ENCODE data around the gene CRK.

The CRK gene

GRCh38 chr17:1503699-1504098, 47.7 kb upstream of the CRK start:
- no peak for TF ChIP-seq PPARA (CRISPR knock-in tag; IDR thresholded peaks at IDR 0.05; ENCODE audit: borderline replicate concordance)
- no peak for TF ChIP-seq ISL1 (CRISPR knock-in tag; IDR thresholded peaks at IDR 0.05)
- no peak for TF ChIP-seq ZFP3 (CRISPR knock-in tag; IDR thresholded peaks at IDR 0.05)
- no peak for TF ChIP-seq CSRNP3 (CRISPR knock-in tag; IDR thresholded peaks at IDR 0.05)
- TF ChIP-seq RARB (CRISPR knock-in tag; IDR thresholded peaks at IDR 0.05), result no peak
- no peak for TF ChIP-seq SNAI2 (CRISPR knock-in tag; IDR thresholded peaks at IDR 0.05)
- TF ChIP-seq POU6F1 (CRISPR knock-in tag; IDR thresholded peaks at IDR 0.05; ENCODE audit: borderline replicate concordance, low read depth), result no peak
- no peak for TF ChIP-seq BACH2 (CRISPR knock-in tag; IDR thresholded peaks at IDR 0.05; ENCODE audit: borderline replicate concordance)
- TF ChIP-seq ZNF565 (CRISPR knock-in tag; conservative IDR thresholded peaks at IDR 0.05; ENCODE audit: low read depth), result no peak
- TF ChIP-seq ZNF8 (CRISPR knock-in tag; IDR thresholded peaks at IDR 0.05), result no peak
- TF ChIP-seq ZC3H10 (CRISPR knock-in tag; IDR thresholded peaks at IDR 0.05), result no peak
- no peak for TF ChIP-seq OSR1 (CRISPR knock-in tag; IDR thresholded peaks at IDR 0.05)
- no peak for TF ChIP-seq TOX (CRISPR knock-in tag; IDR thresholded peaks at IDR 0.05; ENCODE audit: borderline replicate concordance)
- no peak for TF ChIP-seq PATZ1 (CRISPR knock-in tag; IDR thresholded peaks at IDR 0.05; ENCODE audit: borderline replicate concordance)
- no peak for TF ChIP-seq GLIS3 (CRISPR knock-in tag; IDR thresholded peaks at IDR 0.05)
- TF ChIP-seq ZFP30 (CRISPR knock-in tag; IDR thresholded peaks at IDR 0.05), result no peak
- no peak for TF ChIP-seq CREB5 (CRISPR knock-in tag; IDR thresholded peaks at IDR 0.05; ENCODE audit: low read depth)
- TF ChIP-seq ZNF70 (CRISPR knock-in tag; IDR thresholded peaks at IDR 0.05), result no peak
- TF ChIP-seq TSHZ2 (CRISPR knock-in tag; IDR thresholded peaks at IDR 0.05), result no peak
- no peak for TF ChIP-seq ARNTL (CRISPR knock-in tag; IDR thresholded peaks at IDR 0.05; ENCODE audit: borderline replicate concordance, low read depth)
- no peak for ATAC-seq

- no peak for TF ChIP-seq TCF4 (CRISPR knock-in tag; IDR thresholded peaks at IDR 0.05; ENCODE audit: borderline replicate concordance)
- no peak for TF ChIP-seq ARNTL (CRISPR knock-in tag; IDR thresholded peaks at IDR 0.05; ENCODE audit: borderline replicate concordance, low read depth)
- no peak for TF ChIP-seq SNAI2 (CRISPR knock-in tag; IDR thresholded peaks at IDR 0.05)
- no peak for TF ChIP-seq GLIS3 (CRISPR knock-in tag; IDR thresholded peaks at IDR 0.05)
- no peak for TF ChIP-seq CSDC2 (CRISPR knock-in tag; IDR thresholded peaks at IDR 0.05)
- TF ChIP-seq OSR1 (CRISPR knock-in tag; IDR thresholded peaks at IDR 0.05), result no peak
- no peak for ATAC-seq
These were observed 42.8 kb upstream of the CRK start for GRCh38 chr17:1498869-1499268.

GRCh38 chr17:1498233-1498632, 42.2 kb upstream of the CRK start:
- ATAC-seq, result no peak
- TF ChIP-seq TCF4 (CRISPR knock-in tag; IDR thresholded peaks at IDR 0.05; ENCODE audit: borderline replicate concordance), result no peak
- no peak for TF ChIP-seq TSHZ2 (CRISPR knock-in tag; IDR thresholded peaks at IDR 0.05)
- no peak for TF ChIP-seq CSRNP3 (CRISPR knock-in tag; IDR thresholded peaks at IDR 0.05)
- TF ChIP-seq ESRRG (CRISPR knock-in tag; IDR thresholded peaks at IDR 0.05), result no peak
- no peak for TF ChIP-seq CREB5 (CRISPR knock-in tag; IDR thresholded peaks at IDR 0.05; ENCODE audit: low read depth)
- no peak for TF ChIP-seq ZNF8 (CRISPR knock-in tag; IDR thresholded peaks at IDR 0.05)
- TF ChIP-seq ZFP30 (CRISPR knock-in tag; IDR thresholded peaks at IDR 0.05), result no peak
- no peak for TF ChIP-seq ZNF565 (CRISPR knock-in tag; conservative IDR thresholded peaks at IDR 0.05; ENCODE audit: low read depth)
- no peak for TF ChIP-seq CSDC2 (CRISPR knock-in tag; IDR thresholded peaks at IDR 0.05)
- TF ChIP-seq ZC3H10 (CRISPR knock-in tag; IDR thresholded peaks at IDR 0.05), result no peak
- TF ChIP-seq RARB (CRISPR knock-in tag; IDR thresholded peaks at IDR 0.05), result no peak

Measured in SK-N-SH treated with all-trans-retinoic acid at 6 μM for 48 hours (cell line).